Measurements from ENCODE around the gene ZSCAN5B.
"Not testable (repeated sequence)": the region's sequence is repeated elsewhere in the genome, so short reads cannot be mapped to it uniquely, and the experiment has no call there.

ZSCAN5B gene, protein sequence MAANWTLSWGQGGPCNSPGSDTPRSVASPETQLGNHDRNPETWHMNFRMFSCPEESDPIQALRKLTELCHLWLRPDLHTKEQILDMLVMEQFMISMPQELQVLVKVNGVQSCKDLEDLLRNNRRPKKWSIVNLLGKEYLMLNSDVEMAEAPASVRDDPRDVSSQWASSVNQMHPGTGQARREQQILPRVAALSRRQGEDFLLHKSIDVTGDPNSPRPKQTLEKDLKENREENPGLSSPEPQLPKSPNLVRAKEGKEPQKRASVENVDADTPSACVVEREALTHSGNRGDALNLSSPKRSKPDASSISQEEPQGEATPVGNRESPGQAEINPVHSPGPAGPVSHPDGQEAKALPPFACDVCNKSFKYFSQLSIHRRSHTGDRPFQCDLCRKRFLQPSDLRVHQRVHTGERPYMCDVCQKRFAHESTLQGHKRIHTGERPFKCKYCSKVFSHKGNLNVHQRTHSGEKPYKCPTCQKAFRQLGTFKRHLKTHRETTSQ

DNA sequence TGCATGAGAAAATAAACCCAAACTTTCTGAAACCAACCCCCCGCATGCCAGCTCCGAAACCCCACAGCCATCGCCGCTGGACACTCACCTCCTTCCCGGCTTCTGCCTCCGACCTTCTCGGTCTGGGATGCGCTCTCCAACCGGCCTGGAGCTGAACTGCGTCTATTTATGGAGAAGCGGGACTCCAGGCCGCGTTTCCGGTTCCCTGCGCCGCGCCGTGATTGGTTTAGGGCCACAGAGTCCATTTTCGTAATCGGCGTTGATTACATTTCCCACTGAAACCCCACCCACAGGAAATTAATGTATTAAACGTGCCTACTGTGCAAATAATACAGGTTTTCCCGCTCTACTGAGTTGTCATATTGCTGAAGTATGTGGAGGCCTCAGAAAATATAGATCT, at the start of gene ZSCAN5B:
Gene ZSCAN5B (minus strand): TSS at position 138 of the 400 bp plus-strand sequence. CDS start 4,731 bp downstream, outside the sequence.
- DNase-seq: not testable (repeated sequence)

DNA sequence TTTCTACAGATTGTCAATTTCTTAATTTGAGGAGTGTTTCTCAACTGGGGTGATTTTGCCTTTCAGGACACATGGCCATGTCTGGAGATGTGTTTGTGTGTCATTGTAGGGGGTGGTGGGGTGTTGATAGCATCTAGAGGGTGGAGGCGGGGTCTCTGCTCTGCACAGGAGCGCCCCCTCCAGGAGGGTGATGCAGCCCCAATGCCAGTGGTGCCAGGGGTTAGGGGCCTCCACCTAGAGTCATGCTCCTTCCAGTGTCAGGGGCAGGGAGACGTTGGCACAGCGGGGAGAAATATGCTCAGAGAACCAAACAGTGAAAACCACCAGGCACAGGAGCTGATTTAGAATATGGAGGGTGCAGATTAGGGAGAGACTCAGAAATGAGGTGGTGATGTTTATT, 48.2 kb upstream of the ZSCAN5B start:
- not testable (repeated sequence) for DNase-seq

DNA sequence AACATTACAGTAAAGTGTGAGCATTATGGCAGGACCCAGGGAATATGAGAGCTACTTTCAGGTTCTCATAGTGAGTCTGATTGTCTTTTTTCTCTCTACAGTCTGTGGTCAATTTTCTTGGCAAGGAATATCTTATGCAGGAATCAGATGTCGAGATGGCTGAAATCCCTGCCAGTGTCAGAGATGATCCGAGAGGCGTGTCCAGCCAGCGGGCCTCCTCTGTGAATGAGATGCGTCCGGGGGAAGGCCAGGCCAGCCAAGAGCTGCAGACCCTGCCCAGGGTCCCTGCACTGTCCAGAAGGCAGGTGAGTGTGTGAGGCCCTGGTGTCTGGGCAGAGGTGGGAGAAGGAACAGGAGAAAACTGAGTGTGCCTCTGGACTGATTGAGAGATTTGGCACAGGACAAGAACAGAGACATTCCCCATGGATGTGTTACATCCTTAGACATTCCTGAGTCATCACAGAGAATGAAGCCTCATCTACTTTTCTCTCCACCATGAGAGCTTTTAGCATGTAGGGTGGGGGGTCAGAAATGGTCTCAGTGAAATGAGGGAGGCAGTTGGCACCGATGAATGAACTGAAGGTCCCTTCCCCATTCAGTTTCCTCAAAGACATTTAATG, 47.6 kb upstream of the ZSCAN5B start:
- DNase-seq: no peak

GRCh38 chr19:56223481-56223880, 25.9 kb upstream of the ZSCAN5B start:
- DNase-seq: no peak

DNA sequence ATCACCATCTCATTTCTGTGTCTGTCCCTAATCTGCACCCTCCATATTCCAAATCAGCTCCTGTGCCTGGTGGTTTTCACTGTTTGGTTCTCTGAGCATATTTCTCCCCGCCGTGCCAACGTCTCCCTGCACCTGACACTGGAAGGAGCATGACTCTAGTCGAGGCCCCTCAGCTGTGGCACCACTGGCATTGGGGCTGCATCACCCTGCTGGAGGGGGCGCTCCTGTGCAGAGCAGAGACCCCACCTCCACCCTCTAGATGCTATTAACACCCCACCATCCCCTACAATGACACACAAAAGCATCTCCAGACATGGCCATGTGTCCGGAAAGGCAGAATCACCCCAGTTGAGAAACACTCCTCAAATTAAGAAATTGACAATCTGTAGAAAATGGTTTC, 25.3 kb upstream of the ZSCAN5B start:
- no peak for DNase-seq

DNA sequence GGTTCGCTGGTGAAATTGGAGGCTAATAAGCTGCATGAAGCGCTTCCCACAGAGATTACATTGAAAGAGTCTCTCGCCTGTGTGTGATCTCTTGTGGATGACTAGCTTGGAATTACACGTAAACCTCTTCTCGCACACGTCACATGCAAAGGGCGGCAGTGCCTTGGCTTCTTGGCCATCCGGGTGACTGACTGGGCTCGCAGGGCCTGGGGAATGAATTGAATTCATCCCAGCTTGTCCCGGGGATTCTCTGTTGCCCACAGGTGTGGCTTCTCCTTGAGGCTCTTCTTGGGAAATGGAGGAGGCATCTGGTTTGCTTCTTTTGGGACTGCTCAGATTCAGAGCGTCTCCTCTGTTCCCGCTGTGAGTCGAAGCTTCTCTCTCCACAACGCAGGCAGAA, 24.3 kb upstream of the ZSCAN5B start:
- no peak for DNase-seq

GRCh38 chr19:56221442-56221841, 23.9 kb upstream of the ZSCAN5B start:
- not testable (repeated sequence) for DNase-seq

DNA sequence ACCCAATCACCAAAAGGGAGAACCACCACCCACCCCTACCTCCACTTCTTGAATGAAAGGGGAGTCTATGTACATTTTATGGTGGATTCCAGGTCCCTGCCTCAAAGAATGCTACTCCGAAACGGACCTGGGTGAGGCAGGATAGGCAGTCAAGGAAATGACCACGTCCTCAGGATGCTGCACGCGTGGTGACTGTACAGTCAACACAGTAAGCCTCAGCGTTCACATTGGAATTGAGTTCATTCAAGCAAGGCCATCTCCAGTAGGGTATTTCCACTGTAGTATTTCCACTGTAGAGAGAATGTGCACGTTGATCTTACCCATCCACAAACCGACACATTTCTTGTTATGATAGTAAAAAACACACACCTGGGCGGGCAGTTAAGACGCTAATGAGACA, 21.4 kb upstream of the ZSCAN5B start:
- no peak for DNase-seq

GRCh38 chr19:56217039-56217949, 19.7 kb upstream of the ZSCAN5B start:
- no peak for DNase-seq

DNA sequence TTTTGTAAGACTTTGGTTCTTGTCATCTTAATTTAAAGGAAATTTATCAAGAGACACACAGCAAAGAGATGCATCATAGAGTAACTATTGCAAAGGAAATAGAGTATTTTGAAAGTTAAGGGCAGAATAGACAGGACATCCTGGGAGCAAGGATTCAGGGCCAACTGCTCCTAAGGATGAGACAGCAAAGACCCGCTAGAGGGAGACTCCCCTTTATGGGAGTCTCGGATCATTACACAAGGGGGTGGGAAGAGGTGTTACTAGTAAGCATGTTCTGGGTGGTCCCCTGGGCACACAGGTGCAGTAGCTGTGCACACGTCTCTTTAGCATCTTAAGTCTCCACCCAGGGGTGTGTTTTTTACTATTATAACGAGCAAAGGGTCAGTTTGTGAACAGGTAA, 14.1 kb upstream of the ZSCAN5B start:
- no peak for DNase-seq

DNA sequence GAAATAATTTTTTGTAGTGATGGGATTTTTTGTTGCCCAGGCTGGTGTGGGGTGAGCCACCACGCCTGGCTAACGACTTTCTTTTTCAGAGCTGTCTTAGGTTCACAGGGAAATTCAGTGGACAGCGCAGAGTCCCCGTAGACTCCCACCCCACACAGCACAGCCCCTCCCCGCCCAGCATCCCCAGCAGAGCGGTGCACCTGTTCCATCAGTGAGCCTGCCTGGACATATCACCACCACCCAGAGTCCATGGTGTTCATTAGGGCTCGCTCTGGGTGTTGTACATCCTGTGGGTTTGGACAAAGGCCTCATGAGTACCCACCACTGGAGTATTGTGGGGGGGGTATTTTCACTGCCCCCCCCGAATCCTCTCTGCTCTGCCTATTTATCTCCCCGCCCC, 12.5 kb upstream of the ZSCAN5B start:
- not testable (repeated sequence) for DNase-seq

DNA sequence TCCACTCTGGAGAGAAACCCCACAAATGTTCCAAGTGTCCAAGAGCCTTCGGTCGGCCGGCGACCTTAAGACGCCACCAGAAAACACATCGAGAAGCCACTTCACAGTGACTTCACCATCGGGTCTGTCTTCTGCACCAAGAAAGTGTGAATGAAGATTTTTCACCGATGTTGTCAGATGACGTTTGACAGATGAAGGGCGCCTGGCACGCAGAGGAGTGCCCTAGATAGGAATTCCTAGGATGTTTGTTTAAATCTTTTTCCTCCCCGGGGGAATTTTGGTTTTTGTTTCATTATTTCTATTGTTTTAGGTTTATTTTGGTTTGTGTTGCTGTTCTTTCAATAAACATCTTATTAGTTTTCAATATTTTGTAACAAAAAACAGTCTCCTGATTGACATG, 11.5 kb upstream of the ZSCAN5B start:
- no peak for DNase-seq

DNA sequence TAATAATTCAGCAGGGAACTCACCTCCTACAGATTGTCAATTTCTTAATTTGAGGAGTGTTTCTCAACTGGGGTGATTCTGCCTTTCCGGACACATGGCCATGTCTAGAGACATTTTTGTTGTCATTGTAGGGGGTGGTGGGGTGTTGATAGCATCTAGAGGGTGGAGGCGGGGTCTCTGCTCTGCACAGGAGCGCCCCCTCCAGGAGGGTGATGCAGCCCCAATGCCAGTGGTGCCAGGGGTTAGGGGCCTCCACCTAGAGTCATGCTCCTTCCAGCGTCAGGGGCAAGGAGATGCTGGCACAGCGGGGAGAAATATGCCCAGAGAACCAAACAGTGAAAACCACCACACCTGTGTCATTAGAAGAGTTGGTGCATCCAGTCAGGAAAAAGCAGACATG, 10.0 kb upstream of the ZSCAN5B start:
- not testable (repeated sequence) for DNase-seq

GRCh38 chr19:56201973-56202372, 4.4 kb upstream of the ZSCAN5B start, which contains the start of gene ZSCAN5C:
TSS of gene ZSCAN5C (plus strand) at chr19:56202273. CDS start at chr19:56205914, 3,641 bp downstream.
- DNase-seq: no peak

GRCh38 chr19:56199687-56200086, 2.1 kb upstream of the ZSCAN5B start:
- DNase-seq: no peak

- no peak for DNase-seq
These were observed 3.5 kb downstream of the ZSCAN5B start for GRCh38 chr19:56193981-56194640.

- DNase-seq: no peak
These were observed 5.9 kb downstream of the ZSCAN5B start for GRCh38 chr19:56191711-56192110.

- DNase-seq: no peak
These were observed 6.5 kb downstream of the ZSCAN5B start for GRCh38 chr19:56191115-56191514.

- DNase-seq: no peak
These were observed 7.8 kb downstream of the ZSCAN5B start for GRCh38 chr19:56189785-56190184.

GRCh38 chr19:56177564-56178243, 19.9 kb downstream of the ZSCAN5B start:
- no peak for DNase-seq

- no peak for DNase-seq
These were observed 20.7 kb downstream of the ZSCAN5B start for GRCh38 chr19:56176881-56177280.

DNA sequence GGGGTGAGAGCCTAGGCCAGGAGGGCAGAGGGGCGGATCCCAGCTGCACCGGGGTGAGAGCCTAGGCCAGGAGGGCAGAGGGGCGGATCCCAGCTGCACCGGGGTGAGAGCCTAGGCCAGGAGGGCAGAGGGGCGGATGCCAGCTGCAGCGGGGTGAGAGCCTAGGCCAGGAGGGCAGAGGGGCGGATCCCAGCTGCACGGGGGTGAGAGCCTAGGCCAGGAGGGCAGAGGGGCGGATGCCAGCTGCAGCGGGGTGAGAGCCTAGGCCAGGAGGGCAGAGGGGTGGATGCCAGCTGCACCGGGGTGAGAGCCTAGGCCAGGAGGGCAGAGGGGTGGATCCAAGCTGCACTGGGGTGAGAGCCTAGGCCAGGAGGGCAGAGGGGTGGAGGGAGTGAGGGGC, 21.3 kb downstream of the ZSCAN5B start:
- not testable (repeated sequence) for DNase-seq
